ENCODE results near the gene RFNG.

Gene RFNG

DNA sequence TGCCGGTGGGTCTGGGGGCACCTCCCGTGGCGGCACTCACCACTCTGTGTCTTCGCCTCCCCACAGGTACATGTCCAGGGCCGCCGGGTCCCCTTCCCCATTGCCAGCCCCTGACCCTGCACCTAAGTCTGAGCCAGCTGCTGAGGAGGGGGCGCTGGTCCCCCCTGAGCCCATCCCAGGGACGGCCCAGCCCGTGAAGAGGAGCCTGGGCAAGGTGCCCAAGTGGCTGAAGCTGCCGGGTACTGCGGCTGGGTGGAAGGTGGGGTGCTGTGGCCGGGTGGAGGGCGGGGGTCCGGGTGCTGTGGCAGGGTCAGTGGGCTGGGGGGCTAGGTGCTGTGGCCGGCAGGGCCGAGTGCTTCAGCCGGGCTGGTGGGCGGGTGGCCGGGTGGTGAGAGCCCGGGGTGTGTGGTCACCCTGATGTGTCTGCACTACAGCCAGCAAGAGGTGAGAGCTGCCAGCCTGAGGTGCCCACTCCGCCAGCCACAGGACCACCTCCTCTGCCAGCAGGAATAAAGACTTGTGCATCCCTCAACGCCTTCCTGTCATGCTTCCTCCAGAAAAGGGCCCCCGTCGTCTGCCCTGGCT lies 34.6 kb downstream of the RFNG start:
- TF ChIP-seq, protein P1, sequence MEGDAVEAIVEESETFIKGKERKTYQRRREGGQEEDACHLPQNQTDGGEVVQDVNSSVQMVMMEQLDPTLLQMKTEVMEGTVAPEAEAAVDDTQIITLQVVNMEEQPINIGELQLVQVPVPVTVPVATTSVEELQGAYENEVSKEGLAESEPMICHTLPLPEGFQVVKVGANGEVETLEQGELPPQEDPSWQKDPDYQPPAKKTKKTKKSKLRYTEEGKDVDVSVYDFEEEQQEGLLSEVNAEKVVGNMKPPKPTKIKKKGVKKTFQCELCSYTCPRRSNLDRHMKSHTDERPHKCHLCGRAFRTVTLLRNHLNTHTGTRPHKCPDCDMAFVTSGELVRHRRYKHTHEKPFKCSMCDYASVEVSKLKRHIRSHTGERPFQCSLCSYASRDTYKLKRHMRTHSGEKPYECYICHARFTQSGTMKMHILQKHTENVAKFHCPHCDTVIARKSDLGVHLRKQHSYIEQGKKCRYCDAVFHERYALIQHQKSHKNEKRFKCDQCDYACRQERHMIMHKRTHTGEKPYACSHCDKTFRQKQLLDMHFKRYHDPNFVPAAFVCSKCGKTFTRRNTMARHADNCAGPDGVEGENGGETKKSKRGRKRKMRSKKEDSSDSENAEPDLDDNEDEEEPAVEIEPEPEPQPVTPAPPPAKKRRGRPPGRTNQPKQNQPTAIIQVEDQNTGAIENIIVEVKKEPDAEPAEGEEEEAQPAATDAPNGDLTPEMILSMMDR (IDR thresholded peaks at IDR 0.05) = no peak
- TF ChIP-seq ZFX (IDR thresholded peaks at IDR 0.05; ENCODE audit: borderline replicate concordance) = no peak

DNA sequence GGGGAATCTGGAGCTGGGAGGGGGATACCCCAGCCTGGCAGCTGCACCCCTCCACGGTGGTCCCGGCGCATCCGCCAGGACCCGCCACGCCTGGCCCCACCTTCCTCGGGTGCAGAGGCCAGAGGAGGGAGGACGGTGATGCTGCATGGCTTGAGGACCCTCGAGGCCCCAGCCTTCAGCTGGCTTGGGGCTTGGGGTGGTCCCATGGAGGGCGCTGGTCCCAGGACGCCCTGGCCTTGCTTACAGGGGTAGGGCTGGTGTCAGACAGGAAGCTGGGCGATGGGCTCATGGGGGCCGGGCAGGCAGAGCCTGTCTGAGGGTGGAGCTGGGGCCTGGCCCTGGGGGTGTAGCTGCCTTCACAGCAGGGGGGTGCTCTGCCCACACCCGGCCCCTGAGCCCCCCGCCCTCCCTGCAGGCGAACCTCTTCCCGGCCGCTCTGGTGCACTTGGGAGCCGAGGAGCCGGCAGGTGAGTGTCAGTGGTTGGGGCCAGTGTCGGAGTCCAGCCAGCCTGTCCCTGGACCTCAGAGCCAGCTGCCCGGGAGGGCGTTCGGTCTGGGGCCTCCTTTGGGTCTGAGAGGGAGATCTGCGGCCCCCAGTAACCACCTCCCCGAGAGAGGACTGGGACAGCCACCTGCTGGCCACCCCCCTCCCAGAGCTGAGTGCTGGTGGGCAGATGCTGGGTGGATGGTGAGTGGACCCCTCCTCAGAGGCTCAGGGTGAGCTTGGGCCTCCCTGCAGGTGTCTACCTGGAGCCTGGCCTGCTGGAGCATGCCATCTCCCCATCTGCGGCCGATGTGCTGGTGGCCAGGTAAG lies 35.3 kb downstream of the RFNG start:
- TF ChIP-seq, protein P1 (IDR thresholded peaks at IDR 0.05) = no peak
- no peak for TF ChIP-seq ZFX (IDR thresholded peaks at IDR 0.05; ENCODE audit: borderline replicate concordance)
- no peak overlapping the region for H3K27ac ChIP-seq

More for the DNA sequence above, 34.6 kb downstream of the RFNG start:
- peak overlapping the region; percentile 49; the same call in 1 of the 2 replicates for H3K27ac ChIP-seq

DNA sequence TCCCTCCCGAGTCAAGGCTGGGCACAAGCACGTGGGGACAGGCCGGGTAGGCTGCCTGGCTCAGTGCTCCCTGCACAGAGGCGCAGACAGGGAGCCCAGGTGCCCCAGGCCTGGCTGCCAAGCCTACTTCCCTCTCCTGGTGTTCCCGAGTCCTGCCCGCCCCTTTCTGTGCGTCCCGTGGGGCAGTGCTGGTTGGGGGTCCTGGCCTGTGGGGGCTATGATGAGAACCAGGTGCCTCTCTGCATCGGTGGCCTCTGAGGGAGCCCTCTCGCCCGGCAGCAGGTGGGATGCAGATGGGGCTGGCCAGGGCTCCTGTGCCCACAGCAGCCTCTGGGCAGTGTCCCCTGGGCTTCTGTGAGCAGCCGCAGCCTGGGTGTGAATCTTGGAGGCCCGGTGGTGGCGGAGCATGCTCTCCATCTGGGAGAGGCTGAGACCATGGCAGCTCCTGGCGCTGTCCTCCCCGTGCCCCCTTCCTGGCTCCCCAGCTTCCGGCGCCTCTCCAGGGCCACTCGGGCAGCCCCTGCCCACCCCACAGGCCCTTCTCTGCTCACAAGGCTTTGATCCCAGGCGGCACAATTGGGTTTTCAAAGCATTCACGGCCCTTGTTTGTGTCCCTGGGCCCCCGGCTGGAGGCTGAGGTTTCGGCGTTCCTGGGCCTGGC lies 36.2 kb downstream of the RFNG start:
- TF ChIP-seq, protein P1 (IDR thresholded peaks at IDR 0.05) = no peak
- no peak for TF ChIP-seq ZFX (IDR thresholded peaks at IDR 0.05; ENCODE audit: borderline replicate concordance)
- H3K27ac ChIP-seq = no peak overlapping the region

DNA sequence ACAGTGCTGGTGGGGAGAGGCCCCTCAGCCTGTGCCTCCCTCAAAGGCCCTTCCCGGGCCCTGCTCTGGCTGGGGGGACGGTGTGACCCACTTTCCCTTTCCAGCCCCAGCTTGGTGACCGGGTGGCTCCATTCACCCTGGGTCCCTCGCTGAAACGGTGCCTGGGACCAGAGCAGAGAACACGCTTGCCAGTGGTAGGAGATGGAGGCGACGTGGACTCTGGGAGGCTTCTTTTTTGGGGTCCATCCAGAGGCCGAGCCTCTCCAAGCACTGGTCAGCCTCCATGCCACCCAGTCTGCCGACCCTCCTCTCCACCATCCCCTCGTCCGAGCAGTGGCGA lies 36.7 kb downstream of the RFNG start:
- TF ChIP-seq, protein P1 (IDR thresholded peaks at IDR 0.05) = no peak
- TF ChIP-seq ZFX (IDR thresholded peaks at IDR 0.05; ENCODE audit: borderline replicate concordance) = no peak
- H3K27ac ChIP-seq = no peak overlapping the region

DNA sequence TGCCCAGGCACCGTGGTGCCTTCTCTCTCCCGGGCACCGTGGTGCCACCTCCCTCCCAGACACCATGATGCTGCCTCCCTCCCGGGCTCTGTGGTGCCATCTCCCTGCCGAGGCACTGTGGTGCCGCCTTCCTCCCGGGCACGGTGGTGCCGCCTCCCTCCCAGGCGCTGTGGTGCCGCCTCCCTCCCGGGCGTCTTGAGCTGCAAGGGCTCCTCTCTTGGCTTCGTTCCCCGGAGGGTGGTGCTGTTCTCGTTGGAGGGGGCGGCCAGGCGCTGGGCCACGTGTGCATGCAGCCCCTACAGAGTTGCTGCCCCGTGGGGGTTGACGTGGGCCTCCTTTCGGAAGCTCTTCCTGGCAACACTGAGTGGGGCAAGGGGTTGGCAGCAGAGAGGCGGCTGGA lies 37.2 kb downstream of the RFNG start:
- no peak for TF ChIP-seq ZFX (IDR thresholded peaks at IDR 0.05; ENCODE audit: borderline replicate concordance)
- TF ChIP-seq, protein P1 (IDR thresholded peaks at IDR 0.05) = peak; percentile 30
- no peak overlapping the region for H3K27ac ChIP-seq

DNA sequence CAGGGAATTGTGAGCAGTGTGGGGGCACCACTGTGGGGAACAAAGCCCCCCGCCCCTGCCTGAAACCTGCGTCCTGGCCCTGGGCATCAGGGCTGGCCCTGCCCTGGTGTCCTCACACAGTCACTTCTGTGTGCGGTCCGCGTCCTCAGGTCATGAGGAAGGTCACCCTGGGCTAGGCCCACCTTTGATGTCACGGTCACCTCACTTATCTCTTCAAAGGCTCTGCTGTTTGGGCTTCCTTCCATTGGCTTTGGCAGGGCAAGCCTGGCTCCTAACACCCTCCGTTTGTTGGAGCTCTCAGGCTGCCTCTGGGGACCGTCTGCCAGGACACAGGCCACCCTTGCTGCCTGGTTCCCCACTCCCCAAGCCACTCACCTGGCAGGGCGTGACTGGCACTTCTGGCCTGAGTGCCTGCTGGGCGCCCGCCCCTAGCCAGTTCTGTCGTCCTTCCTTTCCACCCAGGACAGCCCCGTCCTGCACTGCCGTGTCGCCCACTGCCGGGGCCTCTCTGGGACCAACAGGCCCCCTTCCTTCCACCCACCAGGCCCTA lies 37.8 kb downstream of the RFNG start:
- H3K27ac ChIP-seq = no peak overlapping the region

More for the DNA sequence above, 37.8 kb downstream of the RFNG start:
- TF ChIP-seq, protein P1 (IDR thresholded peaks at IDR 0.05) = no peak
- no peak for TF ChIP-seq ZFX (IDR thresholded peaks at IDR 0.05; ENCODE audit: borderline replicate concordance)
